ENCODE results near the gene PCSK5. TPM values are rescaled to one million over a fixed set of nuclear protein-coding genes. Genes with fewer than 3 reads are reported as not detected.

The PCSK5 gene
- total and polyA plus RNA-seq, 2 of the 8 experiments (the other 6 are each of a cell fraction or from before 2014, with no cell fraction given), result 5.5 to 10.7 TPM

GRCh38 chr9:76333388-76333787, 442.9 kb downstream of the PCSK5 start:
- no peak overlapping the region for H3K4ac ChIP-seq (replicated peaks; ENCODE audit: insufficient read length, low read depth, low read length)
- no peak overlapping the region for H2AFZ ChIP-seq (ENCODE audit: low read length)
- H3K9me3 ChIP-seq (ENCODE audit: insufficient read depth in 2 of 2, low read depth in 1 of 2, low read length in 1 of 2), result no peaks in the 10 kb centered on the region
- no peak overlapping the region for H4K91ac ChIP-seq (replicated peaks; ENCODE audit: insufficient read length, low read length)
- no peaks in the 10 kb centered on the region for H3K36me3 ChIP-seq (ENCODE audit: control insufficient read depth in 2 of 4, insufficient read depth in 4 of 4, low read length in 3 of 4)
- H4K5ac ChIP-seq (ENCODE audit: insufficient read length, low read depth, low read length), result no peak overlapping the region
- no peak for TF ChIP-seq SAP30 (IDR thresholded peaks at IDR 0.05; ENCODE audit: insufficient read depth, insufficient replicate concordance, low read length)
- H3K23me2 ChIP-seq (ENCODE audit: low read depth, low read length), result no peaks in the 10 kb centered on the region
- H3K18ac ChIP-seq (ENCODE audit: extremely low read depth, low read length), result no peak overlapping the region
- no peak overlapping the region for H2BK5ac ChIP-seq (ENCODE audit: low read depth, low read length)
- no peak overlapping the region for H2BK120ac ChIP-seq (replicated peaks; ENCODE audit: low read depth, low read length)
- no peak overlapping the region for H2AK5ac ChIP-seq (ENCODE audit: low read depth, low read length)
- H3K23ac ChIP-seq (ENCODE audit: insufficient read length), result no peak overlapping the region
- no peak overlapping the region for H3K56ac ChIP-seq (replicated peaks; ENCODE audit: insufficient read length, low read depth, low read length)
- no peak for DNase-seq (ENCODE audit: low read depth in 1 of 2, low spot score in 2 of 2)
- no peaks in the 10 kb centered on the region for H3K79me2 ChIP-seq (ENCODE audit: control insufficient read depth in 1 of 2, insufficient read depth in 2 of 2, low read length in 2 of 2)
- no peak overlapping the region for H3K9ac ChIP-seq (replicated peaks in 1 of 4; ENCODE audit: extremely low read depth in 1 of 4, low read depth in 3 of 4, low read length in 3 of 4)
- H4K20me1 ChIP-seq (replicated peaks in 1 of 2; ENCODE audit: control insufficient read depth in 1 of 2, insufficient read depth in 2 of 2, low read length in 2 of 2), result no peaks in the 10 kb centered on the region
- FAIRE-seq, result no peak
- ChIA-PET CTCF (ENCODE audit: partially characterized antibody) (no interaction called here), POLR2A (ENCODE audit: partially characterized antibody) (no interaction called here)
- no peak overlapping the region for H3K27ac ChIP-seq (ENCODE audit: low read depth, low read length)
- 94% methylated on average over 3 of the region's 3 CpGs; no CpG with 5 or more reads in 1 of the 2 experiments for WGBS, 2 experiments (ENCODE audit: extremely low coverage in 1 of 2, insufficient coverage in 1 of 2, insufficient read length in 1 of 2, insufficient replicate concordance in 2 of 2, low coverage in 1 of 2, low lambda C conversion rate in 2 of 2, missing lambda C conversion rate in 1 of 2)
- no peaks in the 10 kb centered on the region for H3K27me3 ChIP-seq (replicated peaks in 1 of 4; ENCODE audit: control insufficient read depth in 3 of 4, extremely low read depth in 1 of 4, insufficient read depth in 3 of 4, low read length in 3 of 4)
- no peak overlapping the region for H3K14ac ChIP-seq (ENCODE audit: insufficient read length)
- H2BK20ac ChIP-seq (ENCODE audit: low read length), result no peak overlapping the region
- H2BK15ac ChIP-seq (ENCODE audit: low read length), result no peak overlapping the region
- H3K4me3 ChIP-seq (ENCODE audit: extremely low read depth in 1 of 4, insufficient read depth in 2 of 4, low read depth in 3 of 4, low read length in 4 of 4), result no peak overlapping the region
- no peaks in the 10 kb centered on the region for H3K4me1 ChIP-seq (replicated peaks in 1 of 4; ENCODE audit: control insufficient read depth in 3 of 4, insufficient read depth in 4 of 4, low read length in 3 of 4)
- H2BK12ac ChIP-seq (ENCODE audit: low read depth, low read length), result no peak overlapping the region
- H3K79me1 ChIP-seq (ENCODE audit: low read depth, low read length), result no peaks in the 10 kb centered on the region
- H3K4me2 ChIP-seq (ENCODE audit: insufficient read depth in 1 of 2, low read depth in 2 of 2, low read length in 2 of 2), result no peak overlapping the region
- H4K8ac ChIP-seq (ENCODE audit: extremely low read depth, insufficient read depth, low read length), result no peak overlapping the region
